ENCODE measurements around the gene ACSF2. TPM values are rescaled to one million over a fixed set of nuclear protein-coding genes. Genes with fewer than 3 reads are reported as not detected.

The ACSF2 gene
- polyA plus RNA-seq, 2 of the 4 experiments (the other 2 are of a cell fraction), result 24.4 to 33.6 TPM

- TF ChIP-seq BHLHE40 (IDR thresholded peaks at IDR 0.05; ENCODE audit: low read depth, low read length), result no peak
These were observed 33.4 kb upstream of the ACSF2 start (continued) for GRCh38 chr17:50392621-50393020.

- Histone ChIP-seq H3K9me3 (no peaks in the 10 kb centered on the region), H3K4me1 (peaks cover 20% of the 10 kb centered on the region), H3K4me3 (no peak overlapping the region), H3K27ac (no peak overlapping the region), H3K4me2 (no peak overlapping the region)
- ChIA-PET POLR2A (no interaction called here), CTCF (interaction anchor here (1.1 to 15.8 kb wide), 3 partner anchors 19 to 85 kb away, joined by 3 to 445 read pairs (median 4); partner anchors contain the start of genes EME1 and MRPL27)
- 88% methylated on average over 5 of the region's 5 CpGs for WGBS (ENCODE audit: missing lambda C conversion rate)
- TF ChIP-seq ZSCAN20 (CRISPR knock-in tag; IDR thresholded peaks at IDR 0.05), result no peak
- no peak for TF ChIP-seq TFCP2L1 (CRISPR knock-in tag; IDR thresholded peaks at IDR 0.05)
- TF ChIP-seq BCL3 (IDR thresholded peaks at IDR 0.05), result no peak
- TF ChIP-seq ATOH8 (CRISPR knock-in tag; IDR thresholded peaks at IDR 0.05; ENCODE audit: low read depth), result no peak
- no peak for TF ChIP-seq HEYL (CRISPR knock-in tag; IDR thresholded peaks at IDR 0.05)
- TF ChIP-seq FOSB (CRISPR knock-in tag; IDR thresholded peaks at IDR 0.05), result no peak
- no peak for TF ChIP-seq NFE2L2 (conservative IDR thresholded peaks at IDR 0.05; ENCODE audit: low read length)
- TF ChIP-seq JUN (IDR thresholded peaks at IDR 0.05), result no peak
- no peak for TF ChIP-seq MAX (IDR thresholded peaks at IDR 0.05)
- no peak for TF ChIP-seq NR3C1 (IDR thresholded peaks at IDR 0.05)
- no peak for TF ChIP-seq JUNB (IDR thresholded peaks at IDR 0.05)
- no peak for TF ChIP-seq HMGXB4 (CRISPR knock-in tag; IDR thresholded peaks at IDR 0.05; ENCODE audit: borderline replicate concordance)
- TF ChIP-seq GATA3 (IDR thresholded peaks at IDR 0.05; ENCODE audit: borderline replicate concordance), result no peak
- ATAC-seq, result no peak
- no peak for FAIRE-seq
- DNase-seq (ENCODE audit: low read depth in 1 of 2, low spot score in 1 of 2), result no peak
These were observed 32.3 kb upstream of the ACSF2 start for GRCh38 chr17:50393700-50394099.

- 24% methylated on average over 3 of the region's 3 CpGs for WGBS (ENCODE audit: missing lambda C conversion rate)
- DNase-seq (ENCODE audit: low read depth in 1 of 2, low spot score in 1 of 2) (no peak), FAIRE-seq (no peak), ATAC-seq (no peak)
- no peak overlapping the region for H3K27ac ChIP-seq
- no peak for TF ChIP-seq ZFP36 (IDR thresholded peaks at IDR 0.05; ENCODE audit: borderline replicate concordance, partially characterized antibody)
- TF ChIP-seq CHD4 (IDR thresholded peaks at IDR 0.05; ENCODE audit: borderline replicate concordance), result no peak
- peak overlapping the region; percentile 96 for H3K4me2 ChIP-seq
- ChIA-PET CTCF (interaction anchor here (15.8 kb wide), 1 partner anchor 20 kb away, joined by 445 read pairs; the partner anchor contains the start of genes EME1 and MRPL27), POLR2A (interaction anchor here (0.6 kb wide), 1 partner anchor 33 kb away, joined by 3 read pairs; no protein-coding TSS in a partner anchor)
- peaks cover 20% of the 10 kb centered on the region for H3K4me1 ChIP-seq
- no peaks in the 10 kb centered on the region for H3K9me3 ChIP-seq
- H3K4me3 ChIP-seq, result no peak overlapping the region
These were observed 31.3 kb upstream of the ACSF2 start for GRCh38 chr17:50394711-50395110.
